ENCODE data around the gene TNS2. TPM values are rescaled to one million over a fixed set of nuclear protein-coding genes. Genes with fewer than 3 reads are reported as not detected.

Gene TNS2
- polyA plus RNA-seq, 3 donors = 53.4 to 562 (median 225) TPM

Other genes starting within 250 kb of the TNS2 start
- 10 to 100 TPM in 1 of 3 donors, 1 to 10 TPM in 1, under 1 TPM in 1; 0.45 to 20.6 (median 1.2) TPM for gene KRT4, start 235.9 kb upstream of the TNS2 start, polyA plus RNA-seq
- 1 to 10 TPM in 2 of 3 donors, under 1 TPM in 1; 0.26 to 6.1 (median 1.0) TPM for gene KRT79, start 215.8 kb upstream of the TNS2 start, polyA plus RNA-seq
- gene KRT78, start 201.1 kb upstream of the TNS2 start, polyA plus RNA-seq = under 1 TPM in 2 of 3 donors, not detected in 1; 0.12 to 0.98 TPM
- 100 to 1,000 TPM in 2 of 3 donors, 10 to 100 TPM in 1; 46.2 to 559 (median 182) TPM for gene KRT8, start 145.0 kb upstream of the TNS2 start, polyA plus RNA-seq
- gene KRT18, start 100.9 kb upstream of the TNS2 start, polyA plus RNA-seq = 100 to 1,000 TPM in 2 of 3 donors, 10 to 100 TPM in 1; 41.6 to 343 (median 104) TPM
- gene EIF4B, start 43.6 kb upstream of the TNS2 start, polyA plus RNA-seq = 100 to 1,000 TPM; 216 to 308 (median 253) TPM
- 10 to 100 TPM; 26.9 to 66.7 (median 29.8) TPM for gene SPRYD3, start 29.3 kb downstream of the TNS2 start, polyA plus RNA-seq
- gene IGFBP6, start 47.6 kb downstream of the TNS2 start, polyA plus RNA-seq = 100 to 1,000 TPM in 1 of 3 donors, 10 to 100 TPM in 2; 21.8 to 437 (median 83.9) TPM
- gene SOAT2, start 53.4 kb downstream of the TNS2 start, polyA plus RNA-seq = under 1 TPM in 2 of 3 donors, not detected in 1; 0.08 to 0.09 TPM
- gene ZNF740, start 130.7 kb downstream of the TNS2 start, polyA plus RNA-seq = 1 to 10 TPM; 6.3 to 9.2 (median 9.1) TPM
- 100 to 1,000 TPM in 1 of 3 donors, 10 to 100 TPM in 2; 36.3 to 167 (median 91.0) TPM for gene CSAD, start 130.9 kb downstream of the TNS2 start, polyA plus RNA-seq
- 1 to 10 TPM; 1.9 to 3.0 (median 2.3) TPM for gene ITGB7, start 157.2 kb downstream of the TNS2 start, polyA plus RNA-seq
- 10 to 100 TPM in 1 of 3 donors, 1 to 10 TPM in 2; 4.5 to 31.0 (median 9.4) TPM for gene RARG, start 182.1 kb downstream of the TNS2 start, polyA plus RNA-seq
- gene ESPL1, start 218.2 kb downstream of the TNS2 start, polyA plus RNA-seq = under 1 TPM; 0.08 to 0.55 (median 0.45) TPM
- gene PFDN5, start 245.5 kb downstream of the TNS2 start, polyA plus RNA-seq = 1,000 to 10,000 TPM in 1 of 3 donors, 100 to 1,000 TPM in 2; 478 to 1,510 (median 796) TPM
- 10 to 100 TPM; 56.1 to 77.2 (median 56.9) TPM for gene MYG1, start 249.6 kb downstream of the TNS2 start, polyA plus RNA-seq

Data from adipose tissue (tissue), 3 donors.